ENCODE measurements around the gene YJU2.

The YJU2 gene

GRCh38 chr19:4297901-4298809, 51.3 kb downstream of the YJU2 start:
- Histone ChIP-seq H3K4me3 (ENCODE audit: control insufficient read depth in 1 of 7, extremely low read depth in 1 of 7, insufficient read depth in 4 of 7, low read depth in 2 of 7, low read length in 6 of 7) (no peak overlapping the region), H3K27me3 (replicated peaks in 2 of 5; ENCODE audit: control insufficient read depth in 4 of 5, insufficient read depth in 5 of 5, low read length in 4 of 5) (no peaks in the 10 kb centered on the region), H3K9me3 (ENCODE audit: control extremely low read depth in 1 of 5, control insufficient read depth in 4 of 5, insufficient read depth in 2 of 5, low read depth in 1 of 5, low read length in 4 of 5) (no peaks in the 10 kb centered on the region), H3K4me1 (ENCODE audit: control extremely low read depth in 1 of 4, control insufficient read depth in 4 of 4, insufficient read depth in 4 of 4, low read length in 3 of 4) (peaks cover 4 to 22% (median 16%) of the 10 kb centered on the region in 4 experiments), H3K36me3 (ENCODE audit: control insufficient read depth in 4 of 4, insufficient read depth in 4 of 4, low read length in 3 of 4) (peaks cover 0 to 7% (median 3%) of the 10 kb centered on the region in 4 experiments), H3K27ac (ENCODE audit: insufficient read depth in 1 of 2, low read depth in 1 of 2, low read length in 2 of 2, poor library complexity in 1 of 2, severe bottlenecking in 2 of 2) (no peak overlapping the region)
- DNase-seq = no peak
- CTCF ChIA-PET = interaction anchor here (1.1 kb wide), 2 partner anchors 24 to 31 kb away, joined by 3 to 4 read pairs; no protein-coding TSS in a partner anchor
- POLR2A ChIA-PET = interaction anchor here (0.5 kb wide), 1 partner anchor 63 kb away, joined by 3 read pairs; no protein-coding TSS in a partner anchor
- 98% methylated on average over 15 of the region's 27 CpGs for WGBS (ENCODE audit: insufficient coverage)

DNA sequence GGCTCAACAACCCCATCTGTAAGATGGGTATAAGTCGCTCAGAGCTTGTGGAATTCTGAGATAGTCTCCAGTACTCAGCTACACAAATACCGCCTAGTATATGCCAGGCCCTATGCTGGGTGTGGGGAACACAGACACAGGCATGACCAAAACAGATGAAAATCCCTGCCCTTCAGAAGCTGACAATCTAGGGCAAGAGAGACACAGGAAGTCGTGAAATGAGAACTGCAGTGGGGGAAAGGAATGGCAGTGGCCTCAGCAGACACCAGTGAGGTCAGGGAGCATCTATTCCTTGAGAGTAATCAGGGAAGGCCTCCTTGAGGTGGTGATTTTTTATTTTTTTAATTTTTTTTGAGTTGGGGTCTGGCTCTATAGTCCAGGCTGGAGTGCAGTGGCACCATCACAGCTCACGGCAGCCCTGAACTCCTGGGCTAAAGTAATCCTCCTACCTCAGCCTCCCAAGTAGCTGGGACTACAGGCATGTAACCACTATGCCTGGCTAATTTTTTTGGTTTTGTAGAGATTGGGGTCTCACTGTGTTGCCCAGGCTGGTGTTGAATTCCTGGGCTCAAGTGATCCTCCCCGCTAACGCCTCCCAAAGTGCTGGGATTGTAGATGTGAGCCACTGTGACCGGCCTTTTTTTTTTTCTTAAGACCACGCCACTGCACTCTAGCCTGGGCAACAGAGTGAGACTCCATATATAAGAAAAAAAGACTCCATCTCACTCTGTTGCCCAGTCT, 52.1 kb downstream of the YJU2 start:
- WGBS (ENCODE audit: insufficient coverage) = 94% methylated on average over 7 of the region's 8 CpGs
- DNase-seq = no peak
- H3K4me3 ChIP-seq (ENCODE audit: control insufficient read depth in 1 of 7, extremely low read depth in 1 of 7, insufficient read depth in 4 of 7, low read depth in 2 of 7, low read length in 6 of 7) = no peak overlapping the region
- H3K27ac ChIP-seq (ENCODE audit: insufficient read depth in 1 of 2, low read depth in 1 of 2, low read length in 2 of 2, poor library complexity in 1 of 2, severe bottlenecking in 2 of 2) = no peak overlapping the region
- POLR2A ChIA-PET = no interaction called here
- H3K4me1 ChIP-seq (ENCODE audit: control extremely low read depth in 1 of 4, control insufficient read depth in 4 of 4, insufficient read depth in 4 of 4, low read length in 3 of 4) = peaks cover 4 to 26% (median 19%) of the 10 kb centered on the region in 4 experiments
- CTCF ChIA-PET = interaction anchor here (1.1 kb wide), 2 partner anchors 23 to 32 kb away, joined by 3 to 4 read pairs; no protein-coding TSS in a partner anchor
- H3K9me3 ChIP-seq (ENCODE audit: control extremely low read depth in 1 of 5, control insufficient read depth in 4 of 5, insufficient read depth in 2 of 5, low read depth in 1 of 5, low read length in 4 of 5) = no peaks in the 10 kb centered on the region
- peaks cover 0 to 7% (median 3%) of the 10 kb centered on the region in 4 experiments for H3K36me3 ChIP-seq (ENCODE audit: control insufficient read depth in 4 of 4, insufficient read depth in 4 of 4, low read length in 3 of 4)
- no peaks in the 10 kb centered on the region for H3K27me3 ChIP-seq (replicated peaks in 2 of 5; ENCODE audit: control insufficient read depth in 4 of 5, insufficient read depth in 5 of 5, low read length in 4 of 5)

GRCh38 chr19:4300589-4300988, 53.7 kb downstream of the YJU2 start:
- H3K36me3 ChIP-seq (ENCODE audit: control insufficient read depth in 4 of 4, insufficient read depth in 4 of 4, low read length in 3 of 4) = peaks cover 0 to 2% (median 0%) of the 10 kb centered on the region in 4 experiments
- no peaks in the 10 kb centered on the region for H3K9me3 ChIP-seq (ENCODE audit: control extremely low read depth in 1 of 5, control insufficient read depth in 4 of 5, insufficient read depth in 2 of 5, low read depth in 1 of 5, low read length in 4 of 5)
- no peak for DNase-seq
- WGBS (ENCODE audit: insufficient coverage) = 80% methylated on average over 3 of the region's 3 CpGs
- H3K4me1 ChIP-seq (ENCODE audit: control extremely low read depth in 1 of 4, control insufficient read depth in 4 of 4, insufficient read depth in 4 of 4, low read length in 3 of 4) = peaks cover 4 to 30% (median 23%) of the 10 kb centered on the region in 4 experiments
- ChIA-PET CTCF (no interaction called here), POLR2A (no interaction called here)
- H3K27ac ChIP-seq (ENCODE audit: insufficient read depth in 1 of 2, low read depth in 1 of 2, low read length in 2 of 2, poor library complexity in 1 of 2, severe bottlenecking in 2 of 2) = no peak overlapping the region
- H3K27me3 ChIP-seq (replicated peaks in 2 of 5; ENCODE audit: control insufficient read depth in 4 of 5, insufficient read depth in 5 of 5, low read length in 4 of 5) = no peaks in the 10 kb centered on the region
- no peak overlapping the region for H3K4me3 ChIP-seq (ENCODE audit: control insufficient read depth in 1 of 7, extremely low read depth in 1 of 7, insufficient read depth in 4 of 7, low read depth in 2 of 7, low read length in 6 of 7)

DNA sequence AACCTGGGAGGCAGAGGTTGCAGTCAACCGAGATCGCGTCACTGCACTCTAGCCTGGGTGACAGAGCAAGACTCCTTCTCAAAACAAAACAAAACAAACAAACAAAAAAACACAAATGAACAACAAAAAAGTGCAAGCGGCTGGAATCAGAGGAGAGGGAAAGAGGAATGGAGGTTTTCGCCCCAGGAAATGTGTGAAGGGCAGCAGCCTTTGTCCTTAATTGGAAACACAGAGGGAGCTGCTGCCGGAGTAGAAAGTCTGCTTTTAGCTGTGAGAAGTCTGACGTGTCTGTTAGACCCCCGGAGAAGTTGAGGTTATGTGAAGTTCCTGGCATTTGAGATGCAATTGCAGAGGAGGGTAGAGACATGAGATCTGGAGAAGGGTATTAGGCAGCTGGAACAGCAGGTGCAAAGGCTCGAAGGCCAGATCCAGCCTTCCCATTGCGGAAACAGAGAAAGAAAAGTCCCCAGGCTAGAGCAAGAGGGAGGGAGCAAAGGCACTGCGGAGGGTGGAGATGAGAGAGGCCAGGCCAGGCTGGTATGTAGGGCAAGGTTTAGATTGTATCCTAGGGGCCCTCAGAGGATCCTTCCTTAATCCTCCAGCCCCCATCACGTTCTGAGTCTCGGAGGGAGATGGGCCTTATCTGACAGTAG, 54.8 kb downstream of the YJU2 start:
- Histone ChIP-seq H3K36me3 (ENCODE audit: control insufficient read depth in 4 of 4, insufficient read depth in 4 of 4, low read length in 3 of 4) (no peaks in the 10 kb centered on the region), H3K27me3 (replicated peaks in 2 of 5; ENCODE audit: control insufficient read depth in 4 of 5, insufficient read depth in 5 of 5, low read length in 4 of 5) (no peaks in the 10 kb centered on the region), H3K9me3 (ENCODE audit: control extremely low read depth in 1 of 5, control insufficient read depth in 4 of 5, insufficient read depth in 2 of 5, low read depth in 1 of 5, low read length in 4 of 5) (no peaks in the 10 kb centered on the region), H3K27ac (ENCODE audit: insufficient read depth in 1 of 2, low read depth in 1 of 2, low read length in 2 of 2, poor library complexity in 1 of 2, severe bottlenecking in 2 of 2) (peak overlapping the region; percentile 40 to 74), H3K4me1 (ENCODE audit: control extremely low read depth in 1 of 4, control insufficient read depth in 4 of 4, insufficient read depth in 4 of 4, low read length in 3 of 4) (peaks cover 4 to 27% (median 23%) of the 10 kb centered on the region in 4 experiments), H3K4me3 (ENCODE audit: control insufficient read depth in 1 of 7, extremely low read depth in 1 of 7, insufficient read depth in 4 of 7, low read depth in 2 of 7, low read length in 6 of 7) (peak overlapping the region in 6 of 7 experiments; percentile 19 to 73 (median 48))
- WGBS (ENCODE audit: insufficient coverage) = 38% methylated on average over 7 of the region's 13 CpGs
- ChIA-PET CTCF (interaction anchor here (1.0 to 1.7 kb wide), 2 partner anchors 19 to 35 kb away, joined by 4 read pairs; no protein-coding TSS in a partner anchor), POLR2A (no interaction called here)
- no peak for DNase-seq

GRCh38 chr19:4302243-4302640, 55.4 kb downstream of the YJU2 start, which contains the start of gene TMIGD2:
TMIGD2 (minus strand) TSS chr19:4302389; CDS start chr19:4302385, 4 bp downstream.
- 12% methylated on average over 6 of the region's 8 CpGs for WGBS (ENCODE audit: insufficient coverage)
- ChIA-PET CTCF (interaction anchor here (1.0 to 1.7 kb wide), 2 partner anchors 20 to 36 kb away, joined by 4 read pairs; no protein-coding TSS in a partner anchor), POLR2A (no interaction called here)
- DNase-seq = peak in 2 of 3 donors; percentile 57 to 67
- H3K36me3 ChIP-seq (ENCODE audit: control insufficient read depth in 4 of 4, insufficient read depth in 4 of 4, low read length in 3 of 4) = no peaks in the 10 kb centered on the region
- H3K4me3 ChIP-seq (ENCODE audit: control insufficient read depth in 1 of 7, extremely low read depth in 1 of 7, insufficient read depth in 4 of 7, low read depth in 2 of 7, low read length in 6 of 7) = peak within 1 kb of the TSS in 6 of 7 experiments; percentile 19 to 73 (median 48)
- no peaks in the 10 kb centered on the region for H3K27me3 ChIP-seq (replicated peaks in 2 of 5; ENCODE audit: control insufficient read depth in 4 of 5, insufficient read depth in 5 of 5, low read length in 4 of 5)
- H3K9me3 ChIP-seq (ENCODE audit: control extremely low read depth in 1 of 5, control insufficient read depth in 4 of 5, insufficient read depth in 2 of 5, low read depth in 1 of 5, low read length in 4 of 5) = no peaks in the 10 kb centered on the region
- peaks cover 4 to 27% (median 23%) of the 10 kb centered on the region in 4 experiments for H3K4me1 ChIP-seq (ENCODE audit: control extremely low read depth in 1 of 4, control insufficient read depth in 4 of 4, insufficient read depth in 4 of 4, low read length in 3 of 4)
- peak within 1 kb of the TSS; percentile 40 to 74 for H3K27ac ChIP-seq (ENCODE audit: insufficient read depth in 1 of 2, low read depth in 1 of 2, low read length in 2 of 2, poor library complexity in 1 of 2, severe bottlenecking in 2 of 2)

DNA sequence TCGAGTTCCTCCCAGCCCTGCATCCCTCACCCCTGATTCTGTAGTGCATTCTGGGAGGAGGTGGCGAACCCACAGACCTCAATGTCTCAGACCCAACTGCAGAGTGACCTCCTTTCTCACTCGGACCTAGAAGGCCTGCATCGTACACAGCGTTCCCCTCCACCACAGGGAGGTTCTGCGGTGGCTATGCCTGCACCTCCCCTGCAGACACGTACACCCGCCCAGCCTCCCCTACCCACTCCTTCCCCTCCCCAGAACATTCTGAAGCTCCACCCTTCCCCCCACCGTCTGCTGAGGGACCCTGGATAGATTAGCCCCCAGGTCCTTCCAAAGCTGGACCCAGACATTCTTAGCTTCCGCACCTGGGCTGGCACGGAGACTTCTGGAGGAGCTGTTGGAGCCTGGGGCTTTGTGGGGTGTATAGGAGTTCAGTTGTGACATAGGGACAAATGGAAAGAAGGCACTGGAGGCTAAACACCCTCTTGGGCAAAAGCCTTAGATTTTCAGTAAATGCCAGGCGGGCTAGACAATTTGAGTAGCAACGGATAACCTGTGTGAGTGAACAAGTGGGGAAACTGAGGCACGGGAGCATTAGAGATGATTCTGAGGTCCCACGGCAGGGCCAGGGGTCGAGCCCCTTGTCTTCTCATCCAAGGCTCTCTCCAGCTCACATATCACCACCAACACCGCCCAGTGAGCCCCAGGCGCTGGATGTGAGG, 57.1 kb downstream of the YJU2 start:
- DNase-seq = no peak
- ChIA-PET CTCF (interaction anchor here (1.0 kb wide), 1 partner anchor 37 kb away, joined by 3 read pairs; no protein-coding TSS in a partner anchor), POLR2A (interaction anchor here (1.1 kb wide), 1 partner anchor 18 kb away, joined by 3 read pairs; no protein-coding TSS in a partner anchor)
- no peaks in the 10 kb centered on the region for H3K9me3 ChIP-seq (ENCODE audit: control extremely low read depth in 1 of 5, control insufficient read depth in 4 of 5, insufficient read depth in 2 of 5, low read depth in 1 of 5, low read length in 4 of 5)
- H3K27ac ChIP-seq (ENCODE audit: insufficient read depth in 1 of 2, low read depth in 1 of 2, low read length in 2 of 2, poor library complexity in 1 of 2, severe bottlenecking in 2 of 2) = no peak overlapping the region
- WGBS (ENCODE audit: insufficient coverage) = 79% methylated on average over 12 of the region's 18 CpGs
- no peaks in the 10 kb centered on the region for H3K36me3 ChIP-seq (ENCODE audit: control insufficient read depth in 4 of 4, insufficient read depth in 4 of 4, low read length in 3 of 4)
- H3K4me3 ChIP-seq (ENCODE audit: control insufficient read depth in 1 of 7, extremely low read depth in 1 of 7, insufficient read depth in 4 of 7, low read depth in 2 of 7, low read length in 6 of 7) = peak overlapping the region in 3 of 7 experiments; percentile 8 to 36 (median 28)
- no peaks in the 10 kb centered on the region for H3K27me3 ChIP-seq (replicated peaks in 2 of 5; ENCODE audit: control insufficient read depth in 4 of 5, insufficient read depth in 5 of 5, low read length in 4 of 5)
- H3K4me1 ChIP-seq (ENCODE audit: control extremely low read depth in 1 of 4, control insufficient read depth in 4 of 4, insufficient read depth in 4 of 4, low read length in 3 of 4) = peaks cover 4 to 27% (median 23%) of the 10 kb centered on the region in 4 experiments

Data from common myeloid progenitor, CD34-positive (primary cell).